Progenitor cell of endocrine pancreas (in vitro differentiated cells): ENCODE data around the gene APOOL. TPM values are rescaled to one million over a fixed set of nuclear protein-coding genes. Genes with fewer than 3 reads are reported as not detected.
"Not testable (repeated sequence)": the region's sequence is repeated elsewhere in the genome, so short reads cannot be mapped to it uniquely, and the experiment has no call there.

Experiments
- DNase-seq: peaks from one replicate; pipeline ENCODE4 v3.0.0; 2021; ENCODE audit warnings: low spot score; ENCODE audit not compliant: unreplicated experiment
- H3K27ac Mint-ChIP-seq: 2 replicates; pipeline ENCODE4 v1.8.0; 2021; ENCODE audit warnings: mild to moderate bottlenecking, moderate library complexity, mixed read lengths
- H3K27me3 Mint-ChIP-seq: 2 replicates; pipeline ENCODE4 v1.8.0; 2021; ENCODE audit warnings: mixed read lengths
- H3K36me3 Mint-ChIP-seq: 2 replicates; pipeline ENCODE4 v1.8.0; 2022; ENCODE audit warnings: mixed read lengths; ENCODE audit not compliant: insufficient read depth
- H3K4me1 Mint-ChIP-seq: 2 replicates; pipeline ENCODE4 v1.8.0; 2021; ENCODE audit warnings: low read depth, mixed read lengths
- H3K4me3 Mint-ChIP-seq: 2 replicates; pipeline ENCODE4 v1.8.0; 2021; ENCODE audit warnings: low read depth, mild to moderate bottlenecking, moderate library complexity, mixed read lengths
- H3K9me3 Mint-ChIP-seq: 2 replicates; pipeline ENCODE4 v1.8.0; 2021; ENCODE audit warnings: low read depth, mixed read lengths
- CTCF ChIP-seq: fragments of 200-600 bp; sonication (generic); IDR thresholded peaks from one replicate; pipeline ENCODE4 v1.5.0; 2021; ENCODE audit warnings: antibody characterized with exemption, mild to moderate bottlenecking; ENCODE audit not compliant: unreplicated experiment
- total RNA-seq: library from RNA; stranded (reverse); gene quantifications from 2 replicates; pipeline ENCODE4 v1.2.1, GENCODE V29; 2021

Gene APOOL
- total RNA-seq, 1 donor from 2014 or later = 22.3 TPM

- TF ChIP-seq CTCF = no peak
- Mint-ChIP-seq H3K36me3 (peaks cover 4% of the 10 kb centered on the region), H3K4me1 (peaks cover 4% of the 10 kb centered on the region), H3K9me3 (peaks cover 38% of the 10 kb centered on the region), H3K27me3 (no peaks in the 10 kb centered on the region), H3K4me3 (peak overlapping the region; percentile 87), H3K27ac (peak overlapping the region; percentile 99)
- DNase-seq = no peak
These were observed 578 bp downstream of the APOOL start for GRCh38 chrX:85004255-85004654.

- Mint-ChIP-seq H3K27me3 (no peaks in the 10 kb centered on the region), H3K36me3 (peaks cover 19% of the 10 kb centered on the region), H3K4me3 (no peak overlapping the region), H3K4me1 (no peaks in the 10 kb centered on the region), H3K27ac (no peak overlapping the region), H3K9me3 (peaks cover 72% of the 10 kb centered on the region)
- no peak for TF ChIP-seq CTCF
- DNase-seq = no peak
These were observed 8.4 kb downstream of the APOOL start for GRCh38 chrX:85012098-85012497.

GRCh38 chrX:85015351-85015750, 11.7 kb downstream of the APOOL start:
- H3K4me3 Mint-ChIP-seq, DNase-seq, H3K27ac Mint-ChIP-seq, H3K27me3 Mint-ChIP-seq, H3K4me1 Mint-ChIP-seq: not testable (repeated sequence)
- peaks cover 67% of the 10 kb centered on the region for H3K9me3 Mint-ChIP-seq
- H3K36me3 Mint-ChIP-seq = peaks cover 20% of the 10 kb centered on the region

GRCh38 chrX:85017721-85018120, 14.0 kb downstream of the APOOL start:
- no peak for DNase-seq
- no peak for TF ChIP-seq CTCF
- H3K4me3 Mint-ChIP-seq = no peak overlapping the region
- H3K4me1 Mint-ChIP-seq = no peaks in the 10 kb centered on the region
- H3K27ac Mint-ChIP-seq = no peak overlapping the region
- peaks cover 55% of the 10 kb centered on the region for H3K9me3 Mint-ChIP-seq
- peaks cover 14% of the 10 kb centered on the region for H3K36me3 Mint-ChIP-seq
- H3K27me3 Mint-ChIP-seq = no peaks in the 10 kb centered on the region

- H3K27ac Mint-ChIP-seq = no peak overlapping the region
- no peaks in the 10 kb centered on the region for H3K27me3 Mint-ChIP-seq
- H3K36me3 Mint-ChIP-seq = peaks cover 14% of the 10 kb centered on the region
- H3K4me3 Mint-ChIP-seq = no peak overlapping the region
- H3K9me3 Mint-ChIP-seq = peaks cover 51% of the 10 kb centered on the region
- DNase-seq = no peak
- no peak for TF ChIP-seq CTCF
- peaks cover 2% of the 10 kb centered on the region for H3K4me1 Mint-ChIP-seq
These were observed 14.8 kb downstream of the APOOL start for GRCh38 chrX:85018471-85018870.

GRCh38 chrX:85020216-85020615, 16.5 kb downstream of the APOOL start:
- Mint-ChIP-seq H3K36me3 (peaks cover 16% of the 10 kb centered on the region), H3K4me3 (no peak overlapping the region), H3K9me3 (peaks cover 41% of the 10 kb centered on the region), H3K27me3 (no peaks in the 10 kb centered on the region), H3K4me1 (peaks cover 3% of the 10 kb centered on the region), H3K27ac (no peak overlapping the region)
- no peak for TF ChIP-seq CTCF
- no peak for DNase-seq
